Measurements from ENCODE around the gene DCLK2. TPM values are rescaled to one million over a fixed set of nuclear protein-coding genes. Genes with fewer than 3 reads are reported as not detected.

DCLK2 gene
- total RNA-seq, 2 experiments from 2014 or later = not detected

- ChIA-PET POLR2A (interaction anchor here (1.1 to 1.3 kb wide), 2 partner anchors 19 to 33 kb away, joined by 3 read pairs; no protein-coding TSS in a partner anchor), CTCF (ENCODE audit: unreplicated experiment) (no interaction called here)
- Histone ChIP-seq H3K9me2 (ENCODE audit: insufficient read depth, low read length) (no peaks in the 10 kb centered on the region), H3K4me3 (ENCODE audit: low read depth, low read length, poor library complexity, severe bottlenecking) (no peak overlapping the region), H3K36me3 (ENCODE audit: insufficient read depth, low read length) (no peaks in the 10 kb centered on the region), H3K4me1 (ENCODE audit: insufficient read depth, low read length, poor library complexity, severe bottlenecking) (peaks cover 7% of the 10 kb centered on the region), H4K20me1 (ENCODE audit: insufficient read depth, low read length) (no peaks in the 10 kb centered on the region), H3K4me2 (ENCODE audit: low read length) (no peak overlapping the region), H3K27ac (ENCODE audit: low read depth, low read length, poor library complexity, severe bottlenecking) (no peak overlapping the region), H3K9me3 (ENCODE audit: low read length) (no peaks in the 10 kb centered on the region), H2AFZ (ENCODE audit: low read length) (no peak overlapping the region), H3K79me2 (ENCODE audit: insufficient read depth, low read depth, low read length) (no peaks in the 10 kb centered on the region)
- BruUV-seq (replicated peaks) = no TSS peak
- TF ChIP-seq EZH2phosphoT487 (IDR thresholded peaks at IDR 0.05; ENCODE audit: borderline replicate concordance, low read depth, low read length) (no peak), CTCF (conservative IDR thresholded peaks at IDR 0.05; ENCODE audit: low read length) (no peak)
- intact Hi-C loops (cut with micrococcal nuclease; ENCODE audit: unreplicated experiment) = no loop called here
- DNase-seq (ENCODE audit: low spot score) = no peak
Measured at GRCh38 chr4:150033901-150034300, 44.3 kb upstream of the DCLK2 start.

DNA sequence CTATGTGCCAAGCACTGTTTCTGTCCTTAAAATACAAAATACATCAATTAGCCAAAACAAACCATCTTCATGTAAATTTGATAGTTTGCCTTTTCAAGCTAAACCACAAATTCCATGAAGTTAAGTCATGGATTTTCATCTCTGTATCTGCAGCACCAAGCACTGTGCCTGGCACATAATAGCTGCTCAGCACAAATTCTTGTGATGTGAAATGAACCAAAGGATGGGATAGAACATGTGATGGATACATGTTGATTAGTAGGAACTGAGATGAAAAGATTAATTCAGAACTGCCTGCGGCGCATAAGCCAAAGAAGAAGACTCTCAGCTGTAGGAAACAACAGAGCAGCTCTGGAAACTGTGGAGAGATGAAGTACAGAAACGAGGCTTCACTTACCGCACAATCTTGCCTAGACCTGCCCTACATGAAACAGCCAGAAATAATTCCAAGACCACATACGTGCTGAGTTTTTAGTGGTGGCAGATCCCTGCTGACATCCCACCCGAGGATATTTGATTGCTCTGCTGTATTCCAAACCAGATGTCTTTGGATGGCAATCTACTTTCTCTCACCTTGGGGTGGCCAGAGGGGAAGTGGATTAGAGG lies 40.9 kb upstream of the DCLK2 start:
- no peak for DNase-seq (ENCODE audit: low spot score)
- no TSS peak for BruUV-seq (replicated peaks)
- H3K36me3 ChIP-seq (ENCODE audit: insufficient read depth, low read length) = no peaks in the 10 kb centered on the region
- H3K9me2 ChIP-seq (ENCODE audit: insufficient read depth, low read length) = no peaks in the 10 kb centered on the region
- H2AFZ ChIP-seq (ENCODE audit: low read length) = no peak overlapping the region
- TF ChIP-seq EZH2phosphoT487 (IDR thresholded peaks at IDR 0.05; ENCODE audit: borderline replicate concordance, low read depth, low read length) (no peak), CTCF (conservative IDR thresholded peaks at IDR 0.05; ENCODE audit: low read length) (no peak)
- intact Hi-C loops (cut with micrococcal nuclease; ENCODE audit: unreplicated experiment) = no loop called here
- no peaks in the 10 kb centered on the region for H3K9me3 ChIP-seq (ENCODE audit: low read length)
- H3K27ac ChIP-seq (ENCODE audit: low read depth, low read length, poor library complexity, severe bottlenecking) = no peak overlapping the region
- no peak overlapping the region for H3K4me2 ChIP-seq (ENCODE audit: low read length)
- H3K79me2 ChIP-seq (ENCODE audit: insufficient read depth, low read depth, low read length) = no peaks in the 10 kb centered on the region
- H3K4me1 ChIP-seq (ENCODE audit: insufficient read depth, low read length, poor library complexity, severe bottlenecking) = peaks cover 10% of the 10 kb centered on the region
- no peak overlapping the region for H3K4me3 ChIP-seq (ENCODE audit: low read depth, low read length, poor library complexity, severe bottlenecking)
- POLR2A ChIA-PET = no interaction called here
- CTCF ChIA-PET (ENCODE audit: unreplicated experiment) = no interaction called here
- no peaks in the 10 kb centered on the region for H4K20me1 ChIP-seq (ENCODE audit: insufficient read depth, low read length)

GRCh38 chr4:150038335-150039076 lies 39.7 kb upstream of the DCLK2 start:
- POLR2A ChIA-PET = interaction anchor here (0.6 kb wide), 1 partner anchor 30 kb away, joined by 4 read pairs; no protein-coding TSS in a partner anchor
- BruUV-seq (replicated peaks) = no TSS peak
- Histone ChIP-seq H3K4me2 (ENCODE audit: low read length) (peak overlapping the region; percentile 32), H3K27ac (ENCODE audit: low read depth, low read length, poor library complexity, severe bottlenecking) (no peak overlapping the region), H3K9me3 (ENCODE audit: low read length) (no peaks in the 10 kb centered on the region), H3K36me3 (ENCODE audit: insufficient read depth, low read length) (no peaks in the 10 kb centered on the region), H3K79me2 (ENCODE audit: insufficient read depth, low read depth, low read length) (no peaks in the 10 kb centered on the region), H3K9me2 (ENCODE audit: insufficient read depth, low read length) (no peaks in the 10 kb centered on the region), H3K4me3 (ENCODE audit: low read depth, low read length, poor library complexity, severe bottlenecking) (no peak overlapping the region), H4K20me1 (ENCODE audit: insufficient read depth, low read length) (no peaks in the 10 kb centered on the region), H3K4me1 (ENCODE audit: insufficient read depth, low read length, poor library complexity, severe bottlenecking) (peaks cover 10% of the 10 kb centered on the region), H2AFZ (ENCODE audit: low read length) (no peak overlapping the region)
- intact Hi-C loops (cut with micrococcal nuclease; ENCODE audit: unreplicated experiment) = no loop called here
- TF ChIP-seq EZH2phosphoT487 (IDR thresholded peaks at IDR 0.05; ENCODE audit: borderline replicate concordance, low read depth, low read length) (no peak), CTCF (conservative IDR thresholded peaks at IDR 0.05; ENCODE audit: low read length) (no peak)
- peak; percentile 52 for DNase-seq (ENCODE audit: low spot score)
- CTCF ChIA-PET (ENCODE audit: unreplicated experiment) = no interaction called here

Measured in OCI-LY7 (cell line).